Cardiac muscle cell (in vitro differentiated cells and primary cell): ENCODE measurements around the gene USP12. TPM values are rescaled to one million over a fixed set of nuclear protein-coding genes. Genes with fewer than 3 reads are reported as not detected.

Experiments
- DNase-seq, 2 donors: peaks; one replicate each; pipeline versions ENCODE4 v3.0.0 to v3.0.0-alpha.2; 2010 to 2017; ENCODE audit warnings: low read depth in 1 of 2, low spot score in 1 of 2
- H3K27ac ChIP-seq: fragments of 200-600 bp; sonication (generic); 2 replicates; pipeline ENCODE4 v1.5.1; 2016
- H3K27me3 ChIP-seq: fragments of 200-600 bp; sonication (generic); 2 replicates; pipeline ENCODE4 v1.6.0; 2016; ENCODE audit warnings: control low read depth
- H3K36me3 ChIP-seq: fragments of 200-600 bp; sonication (generic); 2 replicates; pipeline ENCODE4 v1.5.1; 2016; ENCODE audit warnings: control low read depth
- H3K4me1 ChIP-seq: fragments of 200-600 bp; sonication (generic); 2 replicates; pipeline ENCODE4 v1.8.1; 2017; ENCODE audit warnings: low read depth, mild to moderate bottlenecking, mixed run types
- H3K4me3 ChIP-seq: fragments of 200-600 bp; sonication (generic); 2 replicates; pipeline ENCODE4 v1.5.1; 2016; ENCODE audit warnings: mild to moderate bottlenecking
- H3K9me3 ChIP-seq: fragments of 200-600 bp; sonication (generic); 2 replicates; pipeline ENCODE4 v1.5.1; 2017; ENCODE audit warnings: low read depth, mild to moderate bottlenecking, control low read depth
- polyA plus RNA-seq: library from polyadenylated mRNA; unstranded; fragments of >200 nt; fragmentation: Nextera tagmentation; extraction: Ambion mirVana; gene quantifications from 2 replicates; pipeline ENCODE4 v1.2.1, GENCODE V29; 2016
- total RNA-seq: library from RNA; depleted of rRNA; stranded (reverse); fragments of >200 nt; gene quantifications from 2 replicates; pipeline ENCODE4 v1.2.3, GENCODE V29; 2016
- TF ChIP-seq, protein P1 (sequence below): IDR thresholded peaks from 2 replicates; pipeline ENCODE4 v1.5.1; 2012; ENCODE audit warnings: low read depth, mild to moderate bottlenecking, low read length

USP12 gene
- total and polyA plus RNA-seq, 2 experiments from 2014 or later, result 7.5 to 10.1 TPM

DNA sequence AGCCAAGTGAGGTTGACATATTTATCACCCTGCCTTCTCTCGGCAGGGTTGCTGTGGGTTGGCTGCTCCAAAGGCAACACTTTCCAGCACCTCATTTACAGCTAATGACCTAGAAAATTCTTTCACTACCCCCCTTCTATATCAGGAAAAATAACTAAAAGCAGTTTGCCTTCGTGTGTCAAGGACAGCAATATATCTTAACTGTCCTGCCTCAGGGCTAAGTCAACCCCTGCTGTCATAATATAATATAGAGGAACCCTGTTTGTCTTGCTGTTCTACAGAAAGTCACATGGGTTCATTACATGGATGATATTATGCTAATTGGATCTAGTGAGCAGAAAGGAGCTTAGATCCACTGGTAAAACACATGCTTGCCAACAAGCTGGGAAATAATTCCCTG, 28.1 kb upstream of the USP12 start:
- no peak overlapping the region for H3K4me3 ChIP-seq
- no peak for DNase-seq
- TF ChIP-seq, protein P1, sequence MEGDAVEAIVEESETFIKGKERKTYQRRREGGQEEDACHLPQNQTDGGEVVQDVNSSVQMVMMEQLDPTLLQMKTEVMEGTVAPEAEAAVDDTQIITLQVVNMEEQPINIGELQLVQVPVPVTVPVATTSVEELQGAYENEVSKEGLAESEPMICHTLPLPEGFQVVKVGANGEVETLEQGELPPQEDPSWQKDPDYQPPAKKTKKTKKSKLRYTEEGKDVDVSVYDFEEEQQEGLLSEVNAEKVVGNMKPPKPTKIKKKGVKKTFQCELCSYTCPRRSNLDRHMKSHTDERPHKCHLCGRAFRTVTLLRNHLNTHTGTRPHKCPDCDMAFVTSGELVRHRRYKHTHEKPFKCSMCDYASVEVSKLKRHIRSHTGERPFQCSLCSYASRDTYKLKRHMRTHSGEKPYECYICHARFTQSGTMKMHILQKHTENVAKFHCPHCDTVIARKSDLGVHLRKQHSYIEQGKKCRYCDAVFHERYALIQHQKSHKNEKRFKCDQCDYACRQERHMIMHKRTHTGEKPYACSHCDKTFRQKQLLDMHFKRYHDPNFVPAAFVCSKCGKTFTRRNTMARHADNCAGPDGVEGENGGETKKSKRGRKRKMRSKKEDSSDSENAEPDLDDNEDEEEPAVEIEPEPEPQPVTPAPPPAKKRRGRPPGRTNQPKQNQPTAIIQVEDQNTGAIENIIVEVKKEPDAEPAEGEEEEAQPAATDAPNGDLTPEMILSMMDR, result no peak
- H3K36me3 ChIP-seq, result no peaks in the 10 kb centered on the region
- no peaks in the 10 kb centered on the region for H3K27me3 ChIP-seq
- no peak overlapping the region for H3K27ac ChIP-seq
- no peaks in the 10 kb centered on the region for H3K9me3 ChIP-seq
- H3K4me1 ChIP-seq, result peaks cover 6% of the 10 kb centered on the region

DNA sequence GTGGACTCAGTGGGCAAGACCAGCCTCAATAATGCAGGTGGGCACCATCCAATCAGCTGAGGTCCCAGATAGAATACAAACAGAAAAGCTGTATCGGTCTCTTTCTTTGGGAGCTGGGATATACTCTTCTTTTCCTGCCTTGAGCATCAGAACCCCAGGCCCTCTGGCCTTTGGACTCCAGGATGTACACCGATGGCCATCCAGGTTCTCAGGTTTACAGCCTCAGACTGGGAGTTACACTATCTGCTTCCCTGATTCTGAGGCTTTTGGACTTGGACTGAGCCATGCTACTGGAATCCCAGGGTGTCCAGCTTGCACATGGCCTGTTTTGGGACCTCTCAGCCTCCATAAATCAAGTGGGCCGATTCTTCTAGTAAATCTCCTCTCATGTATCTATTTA, 27.6 kb upstream of the USP12 start:
- Histone ChIP-seq H3K36me3 (no peaks in the 10 kb centered on the region), H3K27ac (no peak overlapping the region), H3K9me3 (no peaks in the 10 kb centered on the region), H3K27me3 (no peaks in the 10 kb centered on the region), H3K4me1 (peaks cover 6% of the 10 kb centered on the region), H3K4me3 (no peak overlapping the region)
- TF ChIP-seq, protein P1, result no peak
- DNase-seq, result no peak

DNA sequence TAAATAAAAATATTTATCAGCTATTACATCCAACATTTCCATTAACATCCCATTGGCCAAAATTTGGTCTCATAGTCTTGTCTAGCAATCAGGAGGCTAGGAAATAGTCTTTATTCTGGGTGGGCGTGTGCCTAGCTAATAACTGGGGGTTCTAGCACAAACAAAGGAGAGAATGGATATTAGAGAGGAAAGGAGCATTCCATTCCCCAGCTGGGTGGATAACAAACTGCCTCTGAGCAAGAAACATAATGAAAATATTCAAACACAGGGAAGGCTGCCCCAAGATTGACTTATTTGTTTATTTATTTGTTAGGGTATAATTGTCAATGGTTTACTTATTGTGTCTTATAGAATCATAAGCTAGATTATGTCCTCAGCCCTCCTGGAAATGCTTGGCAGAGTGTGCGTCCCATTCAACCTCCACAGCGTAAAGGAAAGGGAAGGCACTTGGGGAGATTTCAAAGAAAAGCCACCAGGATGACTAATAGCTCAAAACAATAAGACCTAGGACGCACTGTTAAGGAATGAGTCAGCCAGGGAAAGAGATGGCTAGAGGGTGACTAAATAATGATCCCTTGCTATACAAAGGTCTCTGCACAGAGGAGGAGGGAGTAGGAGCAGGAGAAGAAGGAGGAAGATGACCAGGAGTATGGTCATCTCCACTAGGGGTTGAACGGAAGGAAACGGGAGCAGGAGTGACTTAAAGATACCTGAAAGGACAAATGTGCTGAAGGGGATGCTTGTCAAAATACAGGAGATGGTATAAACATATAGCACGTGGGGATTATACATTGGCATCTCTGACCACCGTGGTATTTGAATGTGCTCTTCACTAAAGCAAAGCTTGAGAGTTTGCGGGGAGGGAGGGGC, 23.5 kb upstream of the USP12 start:
- Histone ChIP-seq H3K36me3 (no peaks in the 10 kb centered on the region), H3K27me3 (no peaks in the 10 kb centered on the region), H3K9me3 (no peaks in the 10 kb centered on the region), H3K4me3 (no peak overlapping the region), H3K4me1 (no peaks in the 10 kb centered on the region), H3K27ac (no peak overlapping the region)
- DNase-seq, result peak in 1 of 2 donors; percentile 87
- TF ChIP-seq, protein P1, result no peak

DNA sequence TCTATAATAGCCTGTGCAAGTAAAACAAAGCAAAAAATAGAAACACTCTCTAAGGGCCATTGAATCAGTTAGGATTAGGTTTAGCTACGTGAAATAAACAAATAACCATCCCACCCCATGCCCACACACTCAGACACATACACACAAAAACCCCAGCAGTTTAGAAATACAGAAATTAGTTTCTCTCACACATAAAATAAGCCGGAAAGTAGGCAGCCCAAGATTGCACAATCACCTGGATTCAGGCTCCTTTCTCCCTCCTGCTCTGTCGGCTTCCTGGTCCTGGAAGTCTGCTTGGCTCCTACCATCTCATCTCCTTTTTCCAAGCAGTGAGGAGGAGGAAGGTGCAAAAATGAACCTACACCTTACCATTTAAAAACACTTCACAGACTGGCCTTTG, 22.6 kb upstream of the USP12 start:
- TF ChIP-seq, protein P1, result no peak
- peak in 1 of 2 donors; percentile 59 for DNase-seq
- Histone ChIP-seq H3K27ac (no peak overlapping the region), H3K9me3 (no peaks in the 10 kb centered on the region), H3K4me3 (no peak overlapping the region), H3K4me1 (no peaks in the 10 kb centered on the region), H3K27me3 (no peaks in the 10 kb centered on the region), H3K36me3 (no peaks in the 10 kb centered on the region)

DNA sequence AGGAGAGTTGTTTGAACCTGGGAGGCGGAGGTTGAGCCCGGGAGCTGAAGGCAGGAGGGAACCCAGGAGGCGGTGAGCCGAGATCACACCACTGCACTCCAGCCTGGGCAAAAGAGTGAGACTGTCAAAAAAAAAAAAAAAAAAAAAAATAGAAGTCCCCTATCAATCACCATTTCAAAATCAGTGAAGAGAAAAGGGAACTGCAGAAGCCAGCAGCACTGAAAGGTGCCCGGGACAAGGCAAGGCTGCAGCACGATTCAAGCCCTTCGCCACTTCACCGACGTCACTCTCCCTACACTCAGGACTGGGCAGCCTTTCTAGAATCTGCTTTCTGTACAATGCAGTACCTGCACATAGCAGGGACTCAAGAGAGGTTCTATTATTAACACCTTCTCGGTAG, 21.9 kb upstream of the USP12 start:
- no peaks in the 10 kb centered on the region for H3K4me1 ChIP-seq
- TF ChIP-seq, protein P1, result no peak
- H3K9me3 ChIP-seq, result no peaks in the 10 kb centered on the region
- no peaks in the 10 kb centered on the region for H3K36me3 ChIP-seq
- no peak overlapping the region for H3K27ac ChIP-seq
- H3K4me3 ChIP-seq, result no peak overlapping the region
- DNase-seq, result no peak
- H3K27me3 ChIP-seq, result no peaks in the 10 kb centered on the region
